Measurements from ENCODE around the gene MCRIP2.

MCRIP2 gene

DNA sequence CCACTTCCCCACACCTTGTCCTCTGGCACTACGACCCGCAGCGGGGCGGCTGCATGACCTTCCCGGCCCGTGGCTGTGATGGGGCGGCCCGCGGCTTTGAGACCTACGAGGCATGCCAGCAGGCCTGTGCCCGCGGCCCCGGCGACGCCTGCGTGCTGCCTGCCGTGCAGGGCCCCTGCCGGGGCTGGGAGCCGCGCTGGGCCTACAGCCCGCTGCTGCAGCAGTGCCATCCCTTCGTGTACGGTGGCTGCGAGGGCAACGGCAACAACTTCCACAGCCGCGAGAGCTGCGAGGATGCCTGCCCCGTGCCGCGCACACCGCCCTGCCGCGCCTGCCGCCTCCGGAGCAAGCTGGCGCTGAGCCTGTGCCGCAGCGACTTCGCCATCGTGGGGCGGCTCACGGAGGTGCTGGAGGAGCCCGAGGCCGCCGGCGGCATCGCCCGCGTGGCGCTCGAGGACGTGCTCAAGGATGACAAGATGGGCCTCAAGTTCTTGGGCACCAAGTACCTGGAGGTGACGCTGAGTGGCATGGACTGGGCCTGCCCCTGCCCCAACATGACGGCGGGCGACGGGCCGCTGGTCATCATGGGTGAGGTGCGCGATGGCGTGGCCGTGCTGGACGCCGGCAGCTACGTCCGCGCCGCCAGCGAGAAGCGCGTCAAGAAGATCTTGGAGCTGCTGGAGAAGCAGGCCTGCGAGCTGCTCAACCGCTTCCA is 8.1 kb upstream of the MCRIP2 start:
- DNase-seq, result no peak

DNA sequence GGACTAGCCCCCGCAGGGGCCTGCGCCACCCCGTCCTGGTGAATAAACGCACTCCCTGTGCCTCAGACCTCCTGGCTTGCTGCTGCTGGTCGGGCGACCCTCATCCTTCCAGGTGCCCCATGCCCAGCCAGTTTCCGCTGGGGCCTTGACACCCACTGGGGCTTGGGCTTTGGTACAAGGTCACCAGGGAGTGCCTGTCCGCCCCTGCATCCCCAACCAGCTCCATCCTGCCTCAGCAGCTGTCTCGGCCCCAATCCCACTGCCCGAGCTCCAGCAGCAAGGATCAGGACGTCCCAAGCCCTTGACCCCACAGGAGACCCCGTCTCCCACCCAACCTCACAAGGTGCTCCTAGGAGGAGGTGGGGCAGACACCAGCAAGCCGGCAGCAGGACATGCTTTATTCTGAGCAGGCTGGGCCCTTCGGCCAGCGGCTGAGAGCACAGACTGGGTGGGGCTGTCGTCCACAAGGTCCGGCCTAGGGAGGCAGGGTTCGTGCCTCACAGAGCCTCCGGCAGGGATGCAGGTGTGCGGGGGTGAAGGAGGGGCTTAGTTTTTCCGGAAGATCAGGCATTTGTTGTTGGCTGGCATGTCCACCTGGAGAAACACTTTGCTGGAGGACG is 7.5 kb upstream of the MCRIP2 start:
- DNase-seq, result no peak

DNA sequence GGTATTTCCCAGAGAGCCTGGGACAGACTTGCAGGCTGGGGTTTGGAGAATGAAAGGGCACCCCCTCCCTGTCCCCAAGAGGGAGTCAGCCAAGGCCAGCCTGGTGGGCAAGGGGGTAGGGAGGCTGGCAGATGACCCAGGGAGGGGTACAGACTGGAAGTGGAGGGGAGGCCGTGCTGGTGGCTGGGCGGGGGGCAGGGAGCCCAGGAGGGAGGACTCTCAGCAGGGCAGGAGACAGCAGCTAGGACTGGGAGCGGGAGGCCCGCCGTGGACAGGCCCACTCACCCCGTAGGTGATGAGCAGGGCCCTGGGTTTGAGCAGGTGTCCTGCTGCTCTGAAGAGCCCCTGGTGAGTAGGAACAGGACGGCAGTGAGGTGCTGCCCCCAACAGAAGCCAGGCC is 6.6 kb upstream of the MCRIP2 start:
- no peak for DNase-seq

DNA sequence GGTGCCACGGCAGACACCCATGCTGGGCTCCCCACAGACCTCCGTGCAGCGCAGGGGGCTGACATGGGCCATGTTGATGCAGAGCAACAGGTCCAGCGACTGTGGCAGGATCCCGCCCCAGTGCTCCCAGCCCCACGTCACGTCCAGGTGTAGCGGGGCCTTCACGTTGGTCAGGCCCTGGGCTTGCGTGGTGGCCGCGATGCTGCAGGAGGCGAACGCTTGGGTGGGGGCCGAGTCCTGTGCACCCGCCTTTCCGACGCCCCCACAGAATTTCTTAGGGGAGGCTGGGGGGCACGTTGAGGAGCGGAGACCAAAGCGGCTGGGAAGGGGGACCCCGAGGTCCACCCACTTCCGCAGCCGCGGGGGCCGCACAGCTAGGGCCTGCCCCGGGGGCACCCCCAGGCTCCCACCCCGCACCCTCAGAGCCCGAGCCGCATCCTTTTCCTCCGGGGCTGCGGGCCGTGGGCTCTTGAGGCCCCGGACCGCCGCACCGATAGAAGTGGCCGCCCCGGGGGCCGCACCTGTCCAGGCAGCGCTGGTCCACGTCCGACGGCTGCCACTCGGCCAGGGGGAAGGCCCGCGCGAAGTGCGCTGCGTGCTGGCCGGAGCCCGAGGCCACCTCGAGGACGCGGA is 5.9 kb upstream of the MCRIP2 start:
- DNase-seq, result no peak

DNA sequence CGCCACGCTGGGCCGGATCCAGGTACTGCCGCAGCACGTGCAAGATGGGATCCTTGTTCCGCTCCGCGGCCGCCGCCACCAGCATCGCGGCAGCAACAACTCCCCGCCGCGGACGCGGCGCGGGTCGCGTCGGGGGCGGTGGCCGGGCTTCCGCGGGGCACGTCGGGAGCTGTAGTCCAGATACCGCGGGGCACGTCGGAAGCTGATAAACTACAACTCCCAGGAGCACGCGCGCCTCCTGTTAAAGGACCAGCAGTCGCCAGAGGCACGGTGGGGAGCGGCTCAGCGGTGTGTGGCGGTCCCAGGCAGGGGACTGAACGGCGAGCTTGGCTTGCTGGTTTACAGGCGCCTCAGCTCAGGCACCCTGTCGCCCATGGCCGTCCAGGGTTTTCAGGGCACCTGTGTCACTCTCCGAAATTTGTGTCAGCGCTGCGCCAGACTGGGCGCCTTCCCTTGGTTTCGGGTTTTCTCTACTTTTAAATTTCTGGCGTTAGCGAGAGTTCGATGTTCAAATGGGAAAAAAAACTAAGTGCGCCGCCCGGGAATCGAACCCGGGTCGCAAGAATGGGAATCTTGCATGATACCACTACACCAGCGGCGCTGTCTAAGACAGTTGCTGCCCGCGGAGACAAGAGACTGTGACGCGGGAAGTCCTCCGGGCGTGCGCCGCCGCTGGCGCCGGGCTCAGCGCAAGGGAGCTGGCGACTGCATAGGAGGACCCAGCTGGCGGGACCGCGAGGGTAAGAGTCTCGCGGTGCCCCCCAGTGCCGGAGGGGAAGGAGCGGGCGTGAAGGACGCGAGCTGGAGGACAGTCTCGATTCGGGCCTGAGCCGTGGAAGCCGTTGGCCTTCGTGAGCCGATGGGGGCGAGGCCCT is 5.2 kb upstream of the MCRIP2 start, which contains the start of gene METTL26:
METTL26 (minus strand) TSS at position 100 of the 875 bp plus-strand sequence; CDS start at position 85, 15 bp downstream.
- DNase-seq, result peak; percentile 96

DNA sequence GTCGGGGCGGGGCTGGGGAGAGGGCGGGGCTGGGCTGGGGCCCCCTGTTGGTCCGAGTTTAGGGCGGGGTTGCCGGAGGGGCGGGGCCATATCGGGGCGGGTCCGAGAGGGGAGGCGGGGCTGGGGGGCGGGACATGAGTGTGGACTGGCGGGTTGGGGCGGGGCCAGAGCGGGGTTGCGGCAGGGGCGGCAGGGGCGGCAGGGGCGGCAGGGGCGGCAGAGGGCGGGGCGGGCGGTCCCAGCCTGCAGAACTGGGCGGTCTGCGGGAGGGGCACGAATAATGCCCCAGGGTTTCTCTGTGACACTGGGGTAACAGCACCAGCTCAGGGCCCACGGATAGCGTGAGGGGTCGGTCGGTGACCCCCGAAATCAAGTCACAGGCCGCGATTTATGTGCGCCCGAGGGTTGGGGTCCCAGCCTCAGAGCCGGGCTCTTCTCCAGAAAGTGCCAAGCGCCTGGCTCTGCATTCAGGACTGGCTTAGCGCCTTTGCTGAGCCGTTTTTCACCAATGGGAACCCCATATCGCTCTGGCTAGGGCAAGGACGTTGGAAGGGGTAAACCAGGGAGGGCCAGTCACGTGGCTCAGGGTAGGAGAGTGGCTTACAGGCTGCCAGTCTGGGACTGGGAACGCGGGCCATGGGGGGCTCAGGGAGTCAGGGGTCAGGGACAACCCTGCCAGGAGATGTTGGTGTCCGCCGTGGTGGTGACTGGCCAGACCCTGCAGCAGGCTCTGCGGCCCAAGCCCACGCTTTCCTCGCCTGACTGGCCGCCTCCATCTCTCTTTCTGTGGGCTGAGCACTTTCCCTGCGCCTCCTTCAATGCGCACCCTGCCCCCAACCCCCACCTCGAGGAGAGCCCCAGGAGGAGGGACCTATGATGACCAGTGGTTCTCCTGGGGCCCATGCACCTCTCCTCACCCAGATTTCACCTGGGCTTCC is 4.3 kb upstream of the MCRIP2 start:
- DNase-seq, result peak; percentile 92

DNA sequence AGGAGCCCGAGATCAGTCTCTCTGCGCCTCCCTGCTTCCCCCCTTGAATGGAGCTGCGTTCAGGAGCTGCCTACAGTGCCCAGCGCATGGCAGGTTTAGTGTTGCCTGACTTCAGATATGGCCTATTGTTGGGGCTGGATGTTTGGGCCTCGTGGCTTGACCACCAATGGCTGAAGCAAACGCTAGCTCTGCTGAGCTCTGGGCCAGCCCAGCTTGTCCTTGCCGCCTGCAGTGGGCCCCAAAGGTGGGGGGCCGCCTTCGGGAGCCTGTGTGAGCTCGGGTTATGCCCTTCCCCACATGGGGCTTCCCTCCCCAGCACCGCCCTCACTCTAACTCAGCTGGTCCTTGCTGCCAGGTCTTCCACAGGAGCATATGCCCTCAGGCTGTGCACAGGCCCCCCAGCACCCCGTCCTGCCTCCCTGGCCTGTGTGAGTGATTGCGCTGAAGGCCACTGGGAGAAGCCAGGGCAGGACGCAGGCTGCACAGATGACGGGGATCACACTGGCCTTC is 3.5 kb upstream of the MCRIP2 start:
- DNase-seq, result no peak

DNA sequence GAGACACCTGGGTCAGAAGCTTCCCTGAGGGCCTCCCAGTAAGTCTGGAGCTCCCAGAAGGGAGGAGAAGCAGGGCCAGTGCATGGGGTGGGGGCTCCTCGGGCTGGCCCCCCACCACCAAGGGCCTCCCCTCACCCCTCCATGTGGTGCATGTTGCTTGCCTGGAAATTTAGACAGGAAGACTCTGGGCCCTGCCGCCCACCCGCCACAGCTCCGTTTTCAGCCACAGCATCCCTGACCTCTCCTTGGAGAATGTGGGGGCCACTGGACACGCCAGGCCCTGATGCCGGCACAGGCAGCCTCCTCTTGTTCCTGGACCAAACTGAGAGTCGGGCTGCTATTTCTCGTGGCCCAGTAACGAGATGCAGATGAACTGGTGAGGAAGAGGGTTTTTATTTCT is 2.8 kb upstream of the MCRIP2 start:
- DNase-seq, result no peak

DNA sequence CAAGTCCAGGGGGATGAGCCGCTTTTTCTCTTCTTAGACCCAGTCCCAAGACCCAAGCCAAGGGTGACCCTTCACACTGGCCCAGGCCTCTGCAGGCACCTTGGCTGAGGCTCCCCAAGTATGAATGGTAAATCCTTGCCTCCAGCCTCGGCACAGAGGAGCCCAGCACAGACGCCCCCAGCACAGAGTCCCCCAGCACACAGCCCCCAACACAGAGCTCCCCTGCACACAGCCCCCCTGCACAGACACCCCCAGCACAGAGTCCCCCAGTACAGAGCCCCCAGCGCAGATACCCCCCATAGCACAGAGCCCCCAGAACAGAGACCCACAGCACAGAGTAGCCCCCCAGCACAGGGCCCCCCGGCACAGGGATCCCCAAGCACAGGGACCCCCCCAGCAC is 1.0 kb upstream of the MCRIP2 start:
- DNase-seq, result no peak

DNA sequence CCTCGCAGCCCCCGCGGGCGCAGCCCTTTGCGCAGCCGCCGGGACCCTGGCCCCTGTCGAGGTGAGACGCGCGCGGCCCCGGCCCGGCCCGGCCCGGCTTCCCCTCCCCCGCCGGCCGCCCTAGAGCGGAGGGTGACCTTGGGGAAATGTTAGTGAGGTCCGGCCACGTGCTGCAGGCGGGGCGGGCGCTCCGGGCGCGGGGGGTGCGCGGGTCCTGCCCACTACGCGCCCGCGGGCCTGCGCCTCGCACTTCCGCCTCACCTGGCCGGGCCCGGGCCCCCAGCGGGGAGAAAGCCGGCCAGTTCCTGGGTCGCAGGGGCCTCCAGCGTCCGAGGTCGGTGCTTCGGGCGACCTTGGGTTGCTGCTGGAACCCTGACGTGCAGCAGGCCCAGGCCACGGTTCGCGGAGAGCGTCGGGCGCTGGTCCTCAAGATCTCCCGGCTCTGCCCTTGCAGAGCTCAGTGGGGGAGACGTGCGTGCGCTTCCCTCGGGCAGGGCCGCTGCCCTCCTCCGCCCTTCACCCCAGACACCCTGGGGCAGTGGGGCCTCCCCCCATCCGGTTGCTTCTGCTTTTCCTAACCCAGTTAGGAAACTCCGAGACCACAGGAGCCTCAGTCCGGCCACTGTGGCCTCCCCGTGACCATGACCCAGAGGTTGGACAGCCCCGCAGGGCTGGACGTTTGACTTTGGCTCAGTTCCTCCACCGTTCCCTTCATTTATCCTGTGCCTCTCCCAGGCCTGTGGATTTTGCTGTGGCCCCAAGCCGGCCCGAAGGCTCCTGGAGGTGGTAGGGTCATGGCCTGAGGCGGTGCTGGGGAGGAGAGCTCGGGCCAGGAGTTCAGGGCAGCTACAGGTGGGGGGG is 791 bp downstream of the MCRIP2 start:
- DNase-seq, result no peak

DNA sequence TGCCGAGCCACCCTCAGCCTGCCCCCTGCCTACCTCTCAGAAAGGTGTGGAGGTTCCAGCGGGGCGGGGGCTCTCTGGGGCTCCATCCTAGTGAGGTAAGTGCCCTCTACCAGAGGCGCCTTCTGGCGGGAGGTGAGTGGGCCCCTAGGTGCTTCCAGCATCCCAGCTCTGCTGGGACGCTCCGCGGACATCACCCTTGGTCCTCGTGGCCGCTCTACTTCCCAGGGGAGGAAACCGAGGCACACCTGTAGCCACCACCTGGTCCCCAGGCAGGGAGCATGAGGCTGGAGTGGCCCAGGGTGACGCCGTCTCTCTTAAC is 1.4 kb downstream of the MCRIP2 start:
- DNase-seq, result no peak

DNA sequence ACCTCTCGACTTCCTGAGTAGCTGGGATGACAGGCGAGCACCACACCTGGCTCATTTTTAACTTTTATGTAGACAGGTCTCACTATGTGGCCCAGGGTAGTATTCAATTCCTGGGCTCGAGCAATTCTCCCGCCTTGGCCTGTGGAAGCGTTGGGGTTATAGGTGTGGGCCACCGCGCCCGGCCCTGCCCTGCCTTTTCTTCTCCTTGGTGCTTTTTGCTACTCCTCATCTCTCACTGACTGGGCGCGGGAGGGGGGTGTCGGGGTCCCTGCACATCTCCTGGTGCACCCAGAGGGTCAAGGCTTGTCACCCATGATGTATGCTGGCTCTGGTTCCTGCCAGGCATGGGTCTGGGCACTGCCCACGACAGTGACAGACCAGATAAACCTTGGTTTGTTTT is 2.9 kb downstream of the MCRIP2 start:
- no peak for DNase-seq

DNA sequence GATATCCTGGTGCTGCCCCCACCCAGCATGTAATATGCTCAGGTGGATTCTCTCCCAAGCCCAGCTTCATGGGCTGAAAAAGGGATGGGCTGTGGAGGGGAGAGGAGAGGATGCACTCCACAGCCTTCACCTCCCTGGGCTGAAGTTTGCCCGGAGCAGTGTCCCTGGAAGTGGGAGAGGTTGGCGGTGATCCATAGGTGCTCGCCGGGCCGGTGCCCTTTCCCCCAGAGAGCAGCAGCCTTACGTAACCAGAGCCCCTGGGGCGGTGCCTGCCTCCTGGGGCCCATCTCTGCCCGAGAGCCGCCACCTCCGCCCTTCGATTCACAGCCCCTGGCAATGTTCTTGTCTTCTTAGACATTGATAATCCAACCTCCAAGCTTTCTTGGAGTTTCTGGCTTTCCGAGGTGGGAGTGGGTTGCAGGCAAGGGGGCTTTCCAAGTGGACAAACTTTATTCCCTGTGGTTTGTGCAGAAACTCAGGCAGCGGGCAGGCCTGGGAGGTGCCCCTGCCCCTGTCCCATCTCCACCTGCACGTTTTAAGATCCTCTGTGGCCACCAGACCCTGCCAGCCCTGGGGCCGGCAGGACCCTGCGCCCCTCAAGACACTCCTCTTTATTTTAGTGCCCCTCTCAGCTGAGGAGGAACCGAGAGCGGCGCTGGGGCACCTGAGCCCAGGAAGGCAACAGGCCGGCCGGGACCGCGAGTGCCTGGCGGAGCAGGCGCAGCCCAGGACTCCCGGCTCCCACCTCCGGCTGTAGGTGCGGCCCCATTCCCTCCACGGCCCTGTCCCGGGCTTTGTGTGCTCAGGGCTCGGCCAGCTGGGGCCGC is 4.4 kb downstream of the MCRIP2 start:
- no peak for DNase-seq

DNA sequence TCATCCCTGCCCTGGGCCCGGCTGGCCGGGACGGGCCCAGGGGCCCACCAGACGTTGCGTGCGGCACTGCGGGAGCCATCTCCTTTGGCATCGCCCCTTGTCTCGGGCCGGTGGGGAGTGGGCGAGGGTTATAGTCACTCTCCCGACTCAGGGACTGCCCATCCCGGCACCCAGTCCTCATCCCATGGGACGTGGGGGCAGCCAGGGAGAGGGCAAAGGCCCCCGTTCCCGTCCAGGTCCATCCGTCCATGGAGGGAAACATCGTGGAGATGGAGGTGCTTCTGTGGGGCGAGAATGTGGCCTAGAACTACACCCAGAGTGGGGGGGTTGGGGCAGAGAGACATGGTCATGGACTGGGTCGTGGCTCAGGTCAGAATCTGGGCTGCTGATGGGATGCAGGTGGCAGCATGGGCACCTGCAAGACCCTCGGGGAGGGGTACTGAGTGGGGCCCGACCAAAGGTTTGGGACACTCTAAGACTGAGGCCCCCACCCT is 5.1 kb downstream of the MCRIP2 start:
- no peak for DNase-seq

DNA sequence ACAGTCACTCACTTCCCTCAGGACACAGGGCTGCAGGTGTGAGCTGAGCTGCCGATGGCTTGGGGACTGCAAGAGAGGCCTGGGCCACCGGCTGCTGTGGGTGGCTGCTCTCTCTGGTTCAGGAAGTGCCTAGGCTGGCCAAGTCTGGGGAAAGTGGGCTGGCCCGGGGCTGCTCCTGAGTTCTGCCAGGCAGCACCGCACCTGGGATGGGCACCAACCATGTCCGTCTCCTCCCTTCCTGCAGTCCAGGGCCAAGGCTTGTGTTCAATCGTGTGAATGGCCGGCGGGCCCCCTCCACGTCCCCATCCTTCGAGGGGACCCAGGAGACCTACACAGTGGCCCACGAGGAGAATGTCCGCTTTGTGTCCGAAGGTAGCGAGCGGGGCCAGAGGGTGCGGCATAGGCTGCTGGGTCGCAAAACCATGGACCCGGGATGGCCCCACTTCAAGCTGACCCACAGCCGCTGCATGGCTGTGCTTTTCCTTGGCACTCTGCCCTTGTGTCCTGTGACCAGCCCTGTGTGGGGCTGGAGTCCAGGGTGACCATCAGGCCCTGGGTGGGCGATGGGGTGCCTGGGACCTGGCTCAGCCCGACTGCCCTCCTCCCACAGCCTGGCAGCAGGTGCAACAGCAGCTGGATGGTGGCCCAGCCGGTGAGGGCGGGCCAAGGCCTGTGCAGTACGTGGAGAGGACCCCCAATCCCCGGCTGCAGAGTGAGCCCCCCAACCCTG is 5.7 kb downstream of the MCRIP2 start:
- DNase-seq, result no peak

DNA sequence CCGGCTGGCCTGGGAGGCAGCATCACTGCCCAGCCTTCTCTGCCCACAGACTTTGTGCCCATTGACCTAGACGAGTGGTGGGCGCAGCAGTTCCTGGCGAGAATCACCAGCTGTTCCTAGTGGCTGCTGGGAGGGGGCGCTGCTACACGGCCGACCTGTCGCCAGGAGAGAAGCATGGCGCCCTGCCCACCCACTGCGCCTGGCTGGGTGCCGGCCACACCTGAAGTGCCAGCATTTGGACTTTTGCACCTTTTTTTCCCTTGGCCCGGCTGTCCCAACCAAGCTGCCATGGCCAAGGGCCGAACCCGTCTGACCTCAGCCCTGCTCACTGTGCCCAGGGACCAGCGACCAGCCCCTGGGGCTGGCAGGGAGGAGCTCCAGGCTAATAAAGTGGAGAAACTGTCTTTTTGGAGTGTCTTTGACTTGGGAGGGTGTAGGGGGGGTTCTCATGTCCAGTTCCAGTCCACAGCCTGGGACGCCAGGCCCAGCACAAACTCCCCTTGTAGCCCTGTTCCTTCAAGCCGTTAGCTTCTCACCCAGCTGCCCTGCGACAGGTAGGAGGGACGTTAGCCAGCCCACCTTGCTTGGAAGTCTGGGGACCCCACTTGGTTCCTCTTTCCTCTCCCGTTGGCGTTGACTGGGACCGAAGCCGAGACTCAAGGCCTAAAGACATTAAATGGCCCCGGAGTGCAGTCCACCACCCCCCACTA is 6.6 kb downstream of the MCRIP2 start:
- DNase-seq, result peak; percentile 22

DNA sequence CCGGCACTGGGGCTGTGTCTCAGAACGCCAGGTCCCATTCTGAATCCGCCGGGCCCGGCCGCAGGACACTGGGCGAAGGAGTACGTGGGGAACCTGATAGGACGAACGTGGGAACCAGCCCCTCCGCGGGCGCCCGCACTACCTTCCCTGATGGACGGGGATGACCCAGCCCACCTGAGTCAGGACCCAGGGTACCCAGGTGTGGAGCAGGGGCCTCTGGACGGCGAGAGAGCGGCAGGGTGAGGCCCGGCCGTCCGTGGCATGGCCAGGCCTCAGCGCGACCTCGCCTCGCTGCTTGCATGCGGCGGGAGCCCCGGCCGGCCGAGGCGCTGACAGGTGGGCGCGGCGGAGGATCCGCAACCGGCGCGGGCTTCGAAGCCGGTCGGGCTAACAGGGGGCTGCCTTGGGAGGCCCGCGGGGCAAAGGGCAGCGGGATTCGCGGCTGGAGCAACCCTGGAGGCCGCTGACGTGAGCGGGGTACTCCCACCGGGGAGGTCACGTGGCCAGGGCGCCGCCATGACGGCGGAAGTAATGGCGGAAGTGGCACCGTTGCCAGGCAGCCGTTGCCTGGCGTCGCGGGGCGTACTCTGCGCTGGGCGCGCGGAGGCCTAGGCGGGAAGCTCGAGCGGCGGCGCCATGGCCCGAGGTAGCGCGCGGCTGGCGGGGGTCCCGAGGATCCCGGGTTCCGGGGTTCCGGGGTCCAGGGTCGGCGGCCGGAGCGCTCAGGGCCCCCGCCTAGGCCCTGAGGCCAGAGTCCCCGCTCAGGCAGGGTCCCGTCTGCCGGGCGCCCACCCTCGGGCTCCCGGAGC is 7.4 kb downstream of the MCRIP2 start, which contains the start of gene WDR90:
WDR90 (plus strand) TSS at position 585 of the 809 bp plus-strand sequence; CDS start at position 637, 52 bp downstream.
- DNase-seq, result peak; percentile 91

All from fibroblast of skin of scalp (primary cell).